K562 (cell line): ENCODE results near the gene CCDC15. TPM values are rescaled to one million over a fixed set of nuclear protein-coding genes. Genes with fewer than 3 reads are reported as not detected.

ENCODE experiments used
- ATAC-seq: fragments of 200-7000 bp; cut with Tn5 transposase; 3 replicates; pipeline ENCODE4 v1.9.1; 2020; ENCODE audit warnings: moderate library complexity
- BruUV-seq: library from RNA; stranded (reverse); fragments of 400-500 nt; replicated peaks from 2 replicates; lab custom pipeline; 2021; lab: Mats Ljungman, UMichigan
- CTCF ChIA-PET: fragments of 300-600 bp; formaldehyde crosslinking; extraction: SDS; loops from one replicate; lab custom pipeline; 2021; ENCODE audit warnings: low intra/inter-chr PET ratio; lab: Yijun Ruan, JAX
- POLR2A ChIA-PET: fragments of 300-600, 350-650 bp; sonication (Branson Sonifier 250); formaldehyde crosslinking; extraction: SDS; loops from one replicate; lab custom pipeline; 2021; ENCODE audit warnings: antibody characterized with exemption, inconsistent platforms; lab: Yijun Ruan, JAX
- DNase-seq, 4 experiments: peaks; one replicate each; pipeline versions ENCODE4 v3.0.0 to v3.0.0-alpha.2; 2011 to 2018; ENCODE audit warnings: low spot score in 3 of 4, mixed read lengths in 3 of 4; ENCODE audit errors: extremely low read depth in 1 of 4
- FAIRE-seq: peaks from 2 replicates; lab custom pipeline; 2011; peaks lifted over from hg19 to GRCh38; lab: Jason Lieb, UNC
- H2AFZ ChIP-seq: 2 replicates; pipeline ENCODE4 v1.6.0; 2011; ENCODE audit warnings: low read depth, low read length, control low read depth, inconsistent platforms
- H3K27ac ChIP-seq: fragments of 200-600 bp; 3 replicates; pipeline ENCODE4 v1.8.0; 2011; ENCODE audit warnings: low read depth, mild to moderate bottlenecking, control low read depth, inconsistent platforms, low read length, moderate library complexity, mixed read lengths; ENCODE audit errors: extremely low read depth
- H3K27me3 ChIP-seq, 2 experiments: fragments of 300-600 bp in 1 of 2; 2 replicates in 1 of 2; 3 replicates in 1 of 2; pipeline versions ENCODE4 v1.6.0 to v1.8.0; 2011; ENCODE audit warnings: inconsistent platforms in 2 of 2, low read length in 2 of 2, mild to moderate bottlenecking in 1 of 2, mixed read lengths in 1 of 2, moderate library complexity in 1 of 2; ENCODE audit not compliant: control insufficient read depth in 2 of 2, insufficient read depth in 2 of 2
- H3K36me3 ChIP-seq: fragments of 300-600 bp; 3 replicates; pipeline ENCODE4 v1.8.0; 2011; ENCODE audit warnings: mild to moderate bottlenecking, low read length, inconsistent platforms; ENCODE audit not compliant: control insufficient read depth, insufficient read depth
- H3K4me1 ChIP-seq, 2 experiments: fragments of 200-600 bp in 1 of 2; replicated peaks in 1 of 2; 2 replicates in 1 of 2; 3 replicates in 1 of 2; pipeline versions ENCODE4 v1.5.1 to v1.8.0; 2011; ENCODE audit warnings: inconsistent platforms in 2 of 2, low read length in 2 of 2, mild to moderate bottlenecking in 1 of 2, mixed read lengths in 1 of 2, moderate library complexity in 1 of 2; ENCODE audit not compliant: control insufficient read depth in 2 of 2, insufficient read depth in 2 of 2
- H3K4me2 ChIP-seq: 2 replicates; pipeline ENCODE4 v1.6.1; 2011; ENCODE audit warnings: low read length, control low read depth, inconsistent platforms, mixed read lengths; ENCODE audit not compliant: insufficient read depth
- H3K4me3 ChIP-seq: fragments of 200-600 bp; sonication (generic), shearing (Covaris generic); 2 replicates; pipeline ENCODE4 v1.5.1; 2016; ENCODE audit warnings: control low read depth, inconsistent platforms
- H3K79me2 ChIP-seq: fragments of 200-600 bp; 3 replicates; pipeline ENCODE4 v1.8.0; 2011; ENCODE audit warnings: low read length, inconsistent platforms; ENCODE audit not compliant: control insufficient read depth, insufficient read depth
- H3K9ac ChIP-seq, 2 experiments: 2 replicates each; pipeline versions ENCODE4 v1.6.0 to v1.6.1; 2011; ENCODE audit warnings: low read depth in 2 of 2, low read length in 2 of 2, control low read depth in 1 of 2, inconsistent platforms in 1 of 2, mild to moderate bottlenecking in 1 of 2, mixed read lengths in 1 of 2; ENCODE audit not compliant: insufficient read depth in 1 of 2
- H3K9me1 ChIP-seq: one replicate; pipeline ENCODE4 v1.6.0; 2011; ENCODE audit warnings: inconsistent platforms, mild to moderate bottlenecking, low read length, moderate library complexity; ENCODE audit not compliant: control insufficient read depth, insufficient read depth
- H3K9me3 ChIP-seq: replicated peaks from 2 replicates; pipeline ENCODE4 v1.5.1; 2011; ENCODE audit warnings: low read depth, low read length, inconsistent platforms; ENCODE audit not compliant: control insufficient read depth, insufficient read depth
- H4K20me1 ChIP-seq: replicated peaks from 2 replicates; pipeline ENCODE4 v1.6.1; 2011; ENCODE audit warnings: low read length, inconsistent platforms, mixed read lengths; ENCODE audit not compliant: control insufficient read depth, insufficient read depth
- CBX3 ChIP-seq, 2 experiments: IDR thresholded peaks; 1 replicate in 1 of 2; 2 replicates in 1 of 2; pipeline ENCODE4 v1.6.1; 2012; ENCODE audit warnings: inconsistent platforms in 2 of 2, low read length in 2 of 2, borderline replicate concordance in 1 of 2, control low read depth in 1 of 2
- MCM3 ChIP-seq: fragments of 450-650 bp; IDR thresholded peaks from 2 replicates; pipeline ENCODE4 v1.6.1; 2016
- MLX ChIP-seq, 2 experiments: fragments of 450-650 bp in 1 of 2; sonication (generic) in 1 of 2; formaldehyde crosslinking; conservative IDR thresholded peaks; 2 replicates each; pipeline versions ENCODE4 v1.4.0 to v1.8.1; 2020 to 2022; ENCODE audit warnings: mild to moderate bottlenecking in 1 of 2, missing genetic modification reagents in 1 of 2
- NFE2 ChIP-seq: IDR thresholded peaks from 2 replicates; pipeline ENCODE4 v1.6.1; 2014; ENCODE audit warnings: antibody characterized with exemption, low read depth
- NR2C2 ChIP-seq, 2 experiments: fragments of 200-800 bp in 1 of 2; sonication (Bioruptor generic) in 1 of 2; sonication (generic) in 1 of 2; formaldehyde crosslinking in 1 of 2; IDR thresholded peaks; 2 replicates each; pipeline versions ENCODE4 v1.6.1 to v1.8.0; 2016 to 2022; ENCODE audit warnings: mild to moderate bottlenecking in 1 of 2, missing compliant biosample characterization in 1 of 2, missing genetic modification characterization in 1 of 2, missing genetic modification reagents in 1 of 2
- POLR2H ChIP-seq: IDR thresholded peaks from 2 replicates; pipeline ENCODE4 v1.6.1; 2016; ENCODE audit warnings: missing genetic modification characterization, low read depth, mild to moderate bottlenecking, control low read depth, missing compliant biosample characterization, moderate library complexity
- TRIM25 ChIP-seq: fragments of 450-650 bp; IDR thresholded peaks from 2 replicates; pipeline ENCODE4 v1.7.0; 2016; ENCODE audit warnings: borderline replicate concordance
- TSHZ1 ChIP-seq: fragments of 250-450 bp; sonication (Bioruptor Pico); IDR thresholded peaks from 2 replicates; pipeline ENCODE4 v1.4.0; 2020; ENCODE audit warnings: mild to moderate bottlenecking, moderate library complexity
- UBTF ChIP-seq, 2 experiments: IDR thresholded peaks; 2 replicates each; pipeline ENCODE4 v1.6.1; 2012; ENCODE audit warnings: improper control_type of control experiment in 2 of 2, low read depth in 2 of 2, low read length in 2 of 2, borderline replicate concordance in 1 of 2
- ZNF444 ChIP-seq: fragments of 250-450 bp; sonication (Bioruptor Pico); IDR thresholded peaks from 2 replicates; pipeline ENCODE4 v1.4.0; 2020; ENCODE audit warnings: mild to moderate bottlenecking, moderate library complexity
- WGBS: fragments of 100-300 bp; shearing (Covaris generic); methylation state at CpG from one replicate; pipeline ENCODE4 v1.1.6; 2016; ENCODE audit warnings: low coverage, mixed read lengths; ENCODE audit not compliant: insufficient coverage; ENCODE audit errors: missing lambda C conversion rate; 5-methylcytosine and 5-hydroxymethylcytosine counted together
- in situ Hi-C: fragments of 300-500 bp; cut with MboI; formaldehyde crosslinking; loops from 4 replicates; pipeline ENCODE4 v1.15.0; 2018; ENCODE audit warnings: inconsistent platforms, mixed read lengths
- intact Hi-C: fragments of 100-400 bp; cut with micrococcal nuclease; formaldehyde crosslinking; loops from 2 replicates; pipeline ENCODE4 v1.14.2; 2022
- polyA plus RNA-seq, 8 experiments: library from polyadenylated mRNA; depleted of rRNA in 4 of 8; stranded (reverse) in 5 of 8; unstranded in 3 of 8; fragments of >200 nt; fragmentation: Nextera tagmentation in 2 of 8; fragmentation: Illumina TruSeq in 1 of 8; extraction: Ambion mirVana in 2 of 8; extraction: Trizol in 1 of 8; gene quantifications; 2 replicates each; pipeline versions ENCODE4 v1.2.1 to v1.2.3, GENCODE V29; 2011 to 2014; ENCODE audit warnings: inconsistent platforms in 1 of 8, missing spikeins in 1 of 8
- total RNA-seq, 7 experiments: library from RNA; depleted of rRNA in 6 of 7; stranded (reverse); fragments of >200 nt in 6 of 7; fragmentation: Illumina TruSeq in 2 of 7; extraction: Trizol in 2 of 7; gene quantifications; 2 replicates each; pipeline versions ENCODE4 v1.2.1 to v1.2.3, GENCODE V29; 2011 to 2021; ENCODE audit warnings: low replicate concordance in 1 of 7

The CCDC15 gene
- total and polyA plus RNA-seq, 9 of the 15 experiments (the other 6 are each of a cell fraction or from before 2014, with no cell fraction given), result 1.9 to 9.2 (median 3.9) TPM

GRCh38 chr11:124971810-124972209, 17.8 kb downstream of the CCDC15 start:
- CTCF ChIA-PET, result interaction anchor here (1.1 kb wide), 1 partner anchor 170 kb away, joined by 3 read pairs; no protein-coding TSS in a partner anchor

More at GRCh38 chr11:124971810-124972209, 17.8 kb downstream of the CCDC15 start:
- BruUV-seq, result no TSS peak
- Histone ChIP-seq H4K20me1 (no peaks in the 10 kb centered on the region), H3K79me2 (no peaks in the 10 kb centered on the region), H3K36me3 (no peaks in the 10 kb centered on the region), H2AFZ (no peak overlapping the region), H3K9ac (no peak overlapping the region), H3K4me2 (no peak overlapping the region), H3K27me3 (no peaks in the 10 kb centered on the region), H3K4me3 (no peak overlapping the region), H3K9me1 (no peaks in the 10 kb centered on the region), H3K9me3 (no peaks in the 10 kb centered on the region), H3K4me1 (no peaks in the 10 kb centered on the region; a peak in 1 of 5 replicates), H3K27ac (no peak overlapping the region)
- DNase-seq (no peak), ATAC-seq (no peak), FAIRE-seq (no peak)
- POLR2A ChIA-PET, result no interaction called here
- intact Hi-C loops (no loop called here), in situ Hi-C loops (loop anchor here (25.0 kb wide), 2 partner anchors 365 to 915 kb away; partner anchors contain the start of gene HYLS1)
- TF ChIP-seq MLX (CRISPR knock-in tag; conservative IDR thresholded peaks at IDR 0.05), result no peak
- TF ChIP-seq ZNF444 (CRISPR knock-in tag), result no peak
- TF ChIP-seq UBTF (IDR thresholded peaks at IDR 0.05; ENCODE audit: borderline replicate concordance in 1 of 2, low read depth in 2 of 2, low read length in 2 of 2), result no peak
- TF ChIP-seq POLR2H, result no peak
- no peak for TF ChIP-seq NR2C2 (CRISPR knock-in tag; IDR thresholded peaks at IDR 0.05)
- TF ChIP-seq NR2C2 (tag; IDR thresholded peaks at IDR 0.05), result no peak
- TF ChIP-seq TRIM25, result no peak
- no peak for TF ChIP-seq NFE2
- TF ChIP-seq CBX3 (IDR thresholded peaks at IDR 0.05; ENCODE audit: borderline replicate concordance in 1 of 2, low read length in 2 of 2), result no peak
- no peak for TF ChIP-seq TSHZ1 (CRISPR knock-in tag)
- TF ChIP-seq MCM3, result no peak
- WGBS, result 64% methylated on average over 2 of the region's 2 CpGs
